Measurements from ENCODE around the gene ATP8B4. TPM values are rescaled to one million over a fixed set of nuclear protein-coding genes. Genes with fewer than 3 reads are reported as not detected.

The ATP8B4 gene
- total and polyA plus RNA-seq, 2 of the 8 experiments (the other 6 are each of a cell fraction or from before 2014, with no cell fraction given): 0.17 to 0.24 TPM

DNA sequence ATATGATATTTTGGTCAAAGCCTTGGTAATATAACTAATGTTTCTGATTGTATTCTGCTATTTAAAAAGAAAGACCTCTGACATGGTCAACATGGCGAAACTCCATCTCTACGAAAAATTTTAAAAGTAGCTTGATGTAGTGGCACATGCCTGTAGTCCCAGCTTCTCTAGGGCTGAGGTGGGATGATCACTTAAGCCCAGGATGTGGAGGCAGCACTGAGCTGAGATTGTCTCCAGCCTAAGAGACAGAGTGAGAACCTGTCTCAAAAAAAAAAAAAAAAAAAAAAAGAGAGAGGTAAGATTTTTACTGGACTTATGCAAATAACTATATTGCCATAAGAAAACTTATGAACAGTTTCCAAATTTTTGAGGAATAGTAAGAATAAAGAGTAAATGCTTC lies 32.4 kb upstream of the ATP8B4 start (continued):
- TF ChIP-seq CHD7 (IDR thresholded peaks at IDR 0.05; ENCODE audit: insufficient replicate concordance, low read length) (no peak), TCF12 (IDR thresholded peaks at IDR 0.05; ENCODE audit: low read depth, low read length) (no peak), MAFK (IDR thresholded peaks at IDR 0.05; ENCODE audit: low read depth, low read length) (no peak), KDM5A (IDR thresholded peaks at IDR 0.05; ENCODE audit: low read length) (no peak), RBBP5 (IDR thresholded peaks at IDR 0.05; ENCODE audit: borderline replicate concordance, low read depth, low read length) (no peak), SP4 (IDR thresholded peaks at IDR 0.05; ENCODE audit: low read length) (no peak), PHF8 (conservative IDR thresholded peaks at IDR 0.05; ENCODE audit: low read depth, low read length) (no peak), EGR1 (IDR thresholded peaks at IDR 0.05; ENCODE audit: borderline replicate concordance, low read depth, low read length) (no peak), ZNF274 (IDR thresholded peaks at IDR 0.05; ENCODE audit: borderline replicate concordance, extremely low read depth, low read length) (no peak), TAF1 (IDR thresholded peaks at IDR 0.05; ENCODE audit: low read depth, low read length) (no peak), RXRA (IDR thresholded peaks at IDR 0.05; ENCODE audit: insufficient read depth, low read depth, low read length) (no peak), NANOG (IDR thresholded peaks at IDR 0.05; ENCODE audit: insufficient read depth, low read depth, low read length, poor library complexity, severe bottlenecking) (no peak), SP2 (IDR thresholded peaks at IDR 0.05; ENCODE audit: low read length) (no peak)
